Loucy (cell line): ENCODE data around the gene NOL4L.
A peak's percentile ranks its signal among the peaks of the same experiment; 100 is the strongest.

Experiments
- H2AFZ ChIP-seq: fragments of 200-600 bp; sonication (generic); 2 replicates; pipeline ENCODE4 v1.6.0; 2016; ENCODE audit warnings: antibody characterized with exemption, mild to moderate bottlenecking, low read length, moderate library complexity
- H3F3A ChIP-seq: fragments of 200-600 bp; 2 replicates; pipeline ENCODE4 v1.6.0; 2016; ENCODE audit warnings: antibody characterized with exemption, low read depth, mild to moderate bottlenecking
- H3K27me3 ChIP-seq: fragments of 200-600 bp; sonication (generic); 2 replicates; pipeline ENCODE4 v1.6.1; 2014; ENCODE audit warnings: low read length, mild to moderate bottlenecking; ENCODE audit not compliant: insufficient read depth, poor library complexity, severe bottlenecking
- H3K36me3 ChIP-seq: fragments of 200-600 bp; sonication (generic); 2 replicates; pipeline ENCODE4 v1.6.1; 2016; ENCODE audit warnings: low read length; ENCODE audit not compliant: insufficient read depth
- H3K4me1 ChIP-seq: fragments of 200-600 bp; sonication (generic); 2 replicates; pipeline ENCODE4 v1.5.1; 2014; ENCODE audit warnings: low read length, mild to moderate bottlenecking; ENCODE audit not compliant: insufficient read depth, poor library complexity, severe bottlenecking
- H3K4me2 ChIP-seq: fragments of 200-600 bp; sonication (generic); 2 replicates; pipeline ENCODE4 v1.6.0; 2014; ENCODE audit warnings: antibody characterized with exemption, low read length, low read depth, mild to moderate bottlenecking; ENCODE audit not compliant: poor library complexity, severe bottlenecking
- H3K4me3 ChIP-seq: fragments of 200-600 bp; sonication (generic); 2 replicates; pipeline ENCODE4 v1.5.1; 2014; ENCODE audit warnings: low read length, mild to moderate bottlenecking, mixed read lengths; ENCODE audit not compliant: poor library complexity, severe bottlenecking
- H3K79me2 ChIP-seq: fragments of 200-600 bp; sonication (generic); 2 replicates; pipeline ENCODE4 v1.6.1; 2014; ENCODE audit warnings: low read length; ENCODE audit not compliant: insufficient read depth
- H3K9ac ChIP-seq: fragments of 200-600 bp; sonication (generic); 2 replicates; pipeline ENCODE4 v1.6.0; 2014; ENCODE audit warnings: mild to moderate bottlenecking, low read depth, low read length, moderate library complexity; ENCODE audit not compliant: poor library complexity, severe bottlenecking
- H3K9me2 ChIP-seq: fragments of 200-600 bp; sonication (generic); replicated peaks from 2 replicates; pipeline ENCODE4 v1.6.1; 2016; ENCODE audit warnings: low read depth, low read length, mixed read lengths
- H3K9me3 ChIP-seq: fragments of 200-600 bp; sonication (generic); 2 replicates; pipeline ENCODE4 v1.6.1; 2014; ENCODE audit warnings: mild to moderate bottlenecking, antibody characterized with exemption, low read length, low read depth; ENCODE audit not compliant: insufficient read depth
- H4K20me1 ChIP-seq: fragments of 200-600 bp; sonication (generic); 2 replicates; pipeline ENCODE4 v1.6.0; 2014; ENCODE audit warnings: antibody characterized with exemption, low read length, mild to moderate bottlenecking; ENCODE audit not compliant: insufficient read depth, poor library complexity, severe bottlenecking
- CTCF ChIP-seq: fragments of 200-600 bp; sonication (generic); conservative IDR thresholded peaks from 2 replicates; pipeline ENCODE4 v1.5.1; 2014; ENCODE audit warnings: mild to moderate bottlenecking, antibody characterized with exemption, low read length
- EZH2phosphoT487 ChIP-seq: fragments of 200-600 bp; IDR thresholded peaks from 2 replicates; pipeline ENCODE4 v1.6.1; 2018; ENCODE audit warnings: antibody characterized with exemption, mild to moderate bottlenecking, moderate library complexity, borderline replicate concordance

Gene NOL4L

GRCh38 chr20:32581839-32582658 lies 3.1 kb downstream of the NOL4L start:
- Histone ChIP-seq H3K4me2 (peak overlapping the region; percentile 84), H3K36me3 (no peaks in the 10 kb centered on the region), H3K9ac (peak overlapping the region; percentile 88), H3K4me3 (peak overlapping the region; percentile 88), H3K79me2 (peaks cover 67% of the 10 kb centered on the region), H3K9me3 (no peaks in the 10 kb centered on the region), H3K27me3 (no peaks in the 10 kb centered on the region), H3K4me1 (peaks cover 58% of the 10 kb centered on the region), H3F3A (peaks cover 16% of the 10 kb centered on the region), H2AFZ (no peak overlapping the region), H3K9me2 (no peaks in the 10 kb centered on the region), H4K20me1 (peaks cover 38% of the 10 kb centered on the region)
- TF ChIP-seq CTCF (no peak), EZH2phosphoT487 (no peak)

- H3K4me1 ChIP-seq = peaks cover 50% of the 10 kb centered on the region
- TF ChIP-seq CTCF (no peak), EZH2phosphoT487 (no peak)
- peaks cover 46% of the 10 kb centered on the region for H4K20me1 ChIP-seq
- H3K79me2 ChIP-seq = peaks cover 76% of the 10 kb centered on the region
- peak overlapping the region; percentile 88 for H3K4me3 ChIP-seq
- no peaks in the 10 kb centered on the region; the same call in 1 of the 2 replicates for H3K36me3 ChIP-seq
- peak overlapping the region; percentile 84 for H3K4me2 ChIP-seq
- H3K9me2 ChIP-seq = no peaks in the 10 kb centered on the region
- H3K9ac ChIP-seq = peak overlapping the region; percentile 88
- H3K9me3 ChIP-seq = no peaks in the 10 kb centered on the region
- H3F3A ChIP-seq = peaks cover 7% of the 10 kb centered on the region
- no peaks in the 10 kb centered on the region for H3K27me3 ChIP-seq
- H2AFZ ChIP-seq = no peak overlapping the region
These were observed 3.9 kb downstream of the NOL4L start for GRCh38 chr20:32580970-32581838.

- Histone ChIP-seq H4K20me1 (peaks cover 54% of the 10 kb centered on the region), H3K4me3 (peak overlapping the region; percentile 88), H3K4me2 (peak overlapping the region; percentile 84), H3F3A (0 out of 2 replicates have a peak, but pooled peaks cover 5% of the 10 kb centered on the region), H3K36me3 (no peaks in the 10 kb centered on the region; the same call in 1 of the 2 replicates), H2AFZ (no peak overlapping the region), H3K79me2 (peaks cover 84% of the 10 kb centered on the region), H3K9me3 (no peaks in the 10 kb centered on the region), H3K4me1 (peaks cover 48% of the 10 kb centered on the region), H3K9ac (peak overlapping the region; percentile 88), H3K9me2 (no peaks in the 10 kb centered on the region), H3K27me3 (no peaks in the 10 kb centered on the region)
- TF ChIP-seq EZH2phosphoT487 (no peak), CTCF (no peak)
These were observed 4.7 kb downstream of the NOL4L start for GRCh38 chr20:32580219-32580969.
